DOHH2 (cell line): ENCODE measurements around the gene LYPD5.
"Not testable (repeated sequence)": the region's sequence is repeated elsewhere in the genome, so short reads cannot be mapped to it uniquely, and the experiment has no call there.

ENCODE experiments used
- H3F3A ChIP-seq: fragments of 200-600 bp; sonication (generic), shearing (Covaris generic); 2 replicates; pipeline ENCODE4 v1.6.0; 2016; ENCODE audit warnings: antibody characterized with exemption, mild to moderate bottlenecking; ENCODE audit not compliant: control insufficient read depth, insufficient read depth
- H3K27ac ChIP-seq: fragments of 200-600 bp; sonication (generic); 2 replicates; pipeline ENCODE4 v1.5.1; 2014; ENCODE audit warnings: low read depth, mild to moderate bottlenecking, low read length, moderate library complexity
- H3K27me3 ChIP-seq: fragments of 200-600 bp; sonication (generic); 2 replicates; pipeline ENCODE4 v1.6.1; 2014; ENCODE audit warnings: mild to moderate bottlenecking, low read length, mixed read lengths; ENCODE audit not compliant: control insufficient read depth
- H3K36me3 ChIP-seq: fragments of 200-600 bp; sonication (generic); 2 replicates; pipeline ENCODE4 v1.6.1; 2014; ENCODE audit warnings: mild to moderate bottlenecking, low read length, moderate library complexity, mixed read lengths; ENCODE audit not compliant: control insufficient read depth
- H3K4me1 ChIP-seq: fragments of 200-600 bp; sonication (generic); 2 replicates; pipeline ENCODE4 v1.6.1; 2014; ENCODE audit warnings: mild to moderate bottlenecking, low read length, mixed read lengths; ENCODE audit not compliant: control insufficient read depth
- H3K4me2 ChIP-seq: fragments of 200-600 bp; sonication (generic); 2 replicates; pipeline ENCODE4 v1.6.0; 2014; ENCODE audit warnings: mild to moderate bottlenecking, low read length, moderate library complexity
- H3K4me3 ChIP-seq: fragments of 200-600 bp; sonication (generic); 2 replicates; pipeline ENCODE4 v1.5.1; 2014; ENCODE audit warnings: mild to moderate bottlenecking, low read length, mixed read lengths
- H3K79me2 ChIP-seq: fragments of 200-600 bp; sonication (generic); 2 replicates; pipeline ENCODE4 v1.6.1; 2014; ENCODE audit warnings: mild to moderate bottlenecking, low read length, mixed read lengths; ENCODE audit not compliant: control insufficient read depth
- H3K9me2 ChIP-seq: fragments of 200-600 bp; sonication (generic); replicated peaks from 2 replicates; pipeline ENCODE4 v1.6.1; 2014; ENCODE audit warnings: mild to moderate bottlenecking, low read length, mixed read lengths; ENCODE audit not compliant: control insufficient read depth
- H3K9me3 ChIP-seq: fragments of 200-600 bp; sonication (generic); 2 replicates; pipeline ENCODE4 v1.6.1; 2014; ENCODE audit warnings: antibody characterized with exemption, low read length, mixed read lengths; ENCODE audit not compliant: control insufficient read depth, insufficient read depth
- H4K20me1 ChIP-seq: fragments of 200-600 bp; sonication (generic); 2 replicates; pipeline ENCODE4 v1.6.0; 2014; ENCODE audit warnings: low read depth, mild to moderate bottlenecking, antibody characterized with exemption, low read length, moderate library complexity; ENCODE audit not compliant: control insufficient read depth, insufficient read depth
- EZH2phosphoT487 ChIP-seq: fragments of 200-600 bp; sonication (generic); IDR thresholded peaks from 2 replicates; pipeline ENCODE4 v1.6.1; 2017; ENCODE audit warnings: borderline replicate concordance, mild to moderate bottlenecking, antibody characterized with exemption, low read length, moderate library complexity, mixed read lengths
- TF ChIP-seq, protein P1 (sequence below): fragments of 200-600 bp; sonication (generic); IDR thresholded peaks from one replicate; pipeline ENCODE4 v1.5.1; 2014; ENCODE audit warnings: antibody characterized with exemption, mild to moderate bottlenecking, low read depth, low read length; ENCODE audit not compliant: poor library complexity, severe bottlenecking

Gene LYPD5

DNA sequence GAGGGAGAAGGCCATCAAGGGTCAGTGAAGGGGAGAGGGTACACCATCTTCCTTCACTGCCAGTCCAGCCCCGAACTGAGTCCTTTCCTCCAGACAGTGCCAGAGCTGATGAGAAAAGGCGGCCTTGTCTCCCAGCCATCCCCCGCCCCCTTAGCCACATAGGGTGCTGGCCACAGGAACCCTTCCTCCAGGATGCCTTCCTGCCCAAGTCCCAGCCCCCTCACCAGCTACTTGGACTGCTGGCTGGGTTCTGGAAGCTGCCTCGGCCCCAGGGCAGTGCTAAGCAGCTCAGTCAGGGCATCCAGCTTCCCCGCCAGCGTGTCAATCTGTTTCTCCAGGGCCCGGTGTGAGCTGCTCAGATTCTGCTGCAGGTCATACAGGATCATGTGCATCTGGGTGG lies 34.9 kb downstream of the LYPD5 start:
- no peak overlapping the region for H3K4me2 ChIP-seq

GRCh38 chr19:43766755-43767043 lies 35.5 kb downstream of the LYPD5 start:
- Histone ChIP-seq H3K4me3 (0 out of 2 replicates have a peak overlapping the region, but pooled peaks have one; percentile 10), H3K79me2 (no peaks in the 10 kb centered on the region), H3K4me2 (peak overlapping the region; percentile 66), H3K27me3 (no peaks in the 10 kb centered on the region), H3F3A (peaks cover 23% of the 10 kb centered on the region), H3K9me2 (no peaks in the 10 kb centered on the region), H3K9me3 (no peaks in the 10 kb centered on the region), H3K27ac (peak overlapping the region; percentile 85), H4K20me1 (no peaks in the 10 kb centered on the region), H3K4me1 (peaks cover 33% of the 10 kb centered on the region), H3K36me3 (peaks cover 69% of the 10 kb centered on the region)
- TF ChIP-seq EZH2phosphoT487: no peak
- TF ChIP-seq, protein P1, sequence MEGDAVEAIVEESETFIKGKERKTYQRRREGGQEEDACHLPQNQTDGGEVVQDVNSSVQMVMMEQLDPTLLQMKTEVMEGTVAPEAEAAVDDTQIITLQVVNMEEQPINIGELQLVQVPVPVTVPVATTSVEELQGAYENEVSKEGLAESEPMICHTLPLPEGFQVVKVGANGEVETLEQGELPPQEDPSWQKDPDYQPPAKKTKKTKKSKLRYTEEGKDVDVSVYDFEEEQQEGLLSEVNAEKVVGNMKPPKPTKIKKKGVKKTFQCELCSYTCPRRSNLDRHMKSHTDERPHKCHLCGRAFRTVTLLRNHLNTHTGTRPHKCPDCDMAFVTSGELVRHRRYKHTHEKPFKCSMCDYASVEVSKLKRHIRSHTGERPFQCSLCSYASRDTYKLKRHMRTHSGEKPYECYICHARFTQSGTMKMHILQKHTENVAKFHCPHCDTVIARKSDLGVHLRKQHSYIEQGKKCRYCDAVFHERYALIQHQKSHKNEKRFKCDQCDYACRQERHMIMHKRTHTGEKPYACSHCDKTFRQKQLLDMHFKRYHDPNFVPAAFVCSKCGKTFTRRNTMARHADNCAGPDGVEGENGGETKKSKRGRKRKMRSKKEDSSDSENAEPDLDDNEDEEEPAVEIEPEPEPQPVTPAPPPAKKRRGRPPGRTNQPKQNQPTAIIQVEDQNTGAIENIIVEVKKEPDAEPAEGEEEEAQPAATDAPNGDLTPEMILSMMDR: no peak

More for the DNA sequence above, 34.9 kb downstream of the LYPD5 start:
- Histone ChIP-seq H3K27ac (no peak overlapping the region), H3K36me3 (peaks cover 75% of the 10 kb centered on the region), H3K79me2 (no peaks in the 10 kb centered on the region), H3F3A (peaks cover 20% of the 10 kb centered on the region), H4K20me1 (no peaks in the 10 kb centered on the region), H3K27me3 (no peaks in the 10 kb centered on the region), H3K9me3 (no peaks in the 10 kb centered on the region), H3K4me3 (no peak overlapping the region), H3K4me1 (peaks cover 33% of the 10 kb centered on the region), H3K9me2 (no peaks in the 10 kb centered on the region)
- TF ChIP-seq, protein P1: no peak
- TF ChIP-seq EZH2phosphoT487: no peak

- H3K4me1 ChIP-seq: peaks cover 33% of the 10 kb centered on the region
- no peaks in the 10 kb centered on the region for H3K9me3 ChIP-seq
- H4K20me1 ChIP-seq: no peaks in the 10 kb centered on the region
- H3K36me3 ChIP-seq: peaks cover 55% of the 10 kb centered on the region
- peaks cover 23% of the 10 kb centered on the region for H3F3A ChIP-seq
- H3K27ac ChIP-seq: peak overlapping the region; percentile 85
- no peaks in the 10 kb centered on the region for H3K79me2 ChIP-seq
- H3K4me2 ChIP-seq: peak overlapping the region; percentile 66
- no peaks in the 10 kb centered on the region for H3K27me3 ChIP-seq
- TF ChIP-seq, protein P1: no peak
- TF ChIP-seq EZH2phosphoT487: no peak
- no peaks in the 10 kb centered on the region for H3K9me2 ChIP-seq
- peak overlapping the region; percentile 46 for H3K4me3 ChIP-seq
Measured at GRCh38 chr19:43765109-43765876, 37.0 kb downstream of the LYPD5 start.

GRCh38 chr19:43764684-43765083 lies 37.6 kb downstream of the LYPD5 start:
- H4K20me1 ChIP-seq, H3K9me2 ChIP-seq, H3K79me2 ChIP-seq, H3K27me3 ChIP-seq, H3K9me3 ChIP-seq: not testable (repeated sequence)
- peaks cover 24% of the 10 kb centered on the region for H3F3A ChIP-seq
- peaks cover 35% of the 10 kb centered on the region for H3K4me1 ChIP-seq
- H3K4me3 ChIP-seq: peak overlapping the region; percentile 46
- peak overlapping the region; percentile 66 for H3K4me2 ChIP-seq
- H3K27ac ChIP-seq: peak overlapping the region; percentile 85
- peaks cover 49% of the 10 kb centered on the region for H3K36me3 ChIP-seq
